ENCODE measurements around the gene POLR1C.

POLR1C gene

GRCh38 chr6:43476746-43477145 is 40.1 kb upstream of the POLR1C start:
- Histone ChIP-seq H4K20me1 (ENCODE audit: insufficient read depth, low read length) (no peaks in the 10 kb centered on the region), H3F3A (ENCODE audit: insufficient read depth, low read length) (no peaks in the 10 kb centered on the region), H3K9me2 (replicated peaks; ENCODE audit: insufficient read depth, low read length) (no peaks in the 10 kb centered on the region), H3K9ac (ENCODE audit: low read length) (peak overlapping the region; percentile 85; the same call in 1 of the 2 replicates), H3K4me1 (ENCODE audit: low read length) (peaks cover 7% of the 10 kb centered on the region), H3K9me3 (replicated peaks; ENCODE audit: insufficient read depth, low read length) (no peaks in the 10 kb centered on the region), H2AFZ (ENCODE audit: low read length) (peak overlapping the region; percentile 95), H3K27me3 (replicated peaks; ENCODE audit: insufficient read depth, low read length) (no peaks in the 10 kb centered on the region), H3K27ac (ENCODE audit: low read length) (no peak overlapping the region), H3K4me3 (ENCODE audit: low read length) (peak overlapping the region; percentile 79), H3K79me2 (ENCODE audit: low read length) (peaks cover 40% of the 10 kb centered on the region), H3K4me2 (ENCODE audit: low read depth, low read length) (peak overlapping the region; percentile 98), H3K36me3 (replicated peaks; ENCODE audit: insufficient read depth, low read length) (no peaks in the 10 kb centered on the region)
- DNase-seq = peak; percentile 36
- TF ChIP-seq EZH2phosphoT487 (IDR thresholded peaks at IDR 0.05; ENCODE audit: low read length) = no peak
- no peak for TF ChIP-seq EZH2 (optimal IDR thresholded peaks at IDR 0.05; ENCODE audit: low read depth, low read length)
- TF ChIP-seq CTCF (IDR thresholded peaks at IDR 0.05; ENCODE audit: low read length) = no peak

GRCh38 chr6:43477235-43478007 is 39.5 kb upstream of the POLR1C start, which contains the start of gene TJAP1:
TJAP1 (plus strand) TSS chr6:43477570; CDS start chr6:43499002, 21,432 bp downstream.
- no peaks in the 10 kb centered on the region for H3K9me2 ChIP-seq (replicated peaks; ENCODE audit: insufficient read depth, low read length)
- peak; percentile 88 for DNase-seq
- H3F3A ChIP-seq (ENCODE audit: insufficient read depth, low read length) = no peaks in the 10 kb centered on the region
- no peaks in the 10 kb centered on the region for H3K36me3 ChIP-seq (replicated peaks; ENCODE audit: insufficient read depth, low read length)
- H2AFZ ChIP-seq (ENCODE audit: low read length) = peak within 1 kb of the TSS; percentile 95
- TF ChIP-seq EZH2phosphoT487 (IDR thresholded peaks at IDR 0.05; ENCODE audit: low read length) (no peak), EZH2 (optimal IDR thresholded peaks at IDR 0.05; ENCODE audit: low read depth, low read length) (no peak), CTCF (IDR thresholded peaks at IDR 0.05; ENCODE audit: low read length) (no peak)
- H4K20me1 ChIP-seq (ENCODE audit: insufficient read depth, low read length) = no peaks in the 10 kb centered on the region
- H3K4me1 ChIP-seq (ENCODE audit: low read length) = peaks cover 7% of the 10 kb centered on the region
- H3K27me3 ChIP-seq (replicated peaks; ENCODE audit: insufficient read depth, low read length) = no peaks in the 10 kb centered on the region
- H3K27ac ChIP-seq (ENCODE audit: low read length) = peak within 1 kb of the TSS; percentile 32; the same call in 1 of the 2 replicates
- peak within 1 kb of the TSS; percentile 79 for H3K4me3 ChIP-seq (ENCODE audit: low read length)
- H3K9ac ChIP-seq (ENCODE audit: low read length) = peak within 1 kb of the TSS; percentile 85
- H3K9me3 ChIP-seq (replicated peaks; ENCODE audit: insufficient read depth, low read length) = no peaks in the 10 kb centered on the region
- peak within 1 kb of the TSS; percentile 98 for H3K4me2 ChIP-seq (ENCODE audit: low read depth, low read length)
- H3K79me2 ChIP-seq (ENCODE audit: low read length) = peaks cover 46% of the 10 kb centered on the region

- no peak for TF ChIP-seq EZH2phosphoT487 (IDR thresholded peaks at IDR 0.05; ENCODE audit: low read length)
- no peak for DNase-seq
- no peaks in the 10 kb centered on the region for H3K9me2 ChIP-seq (replicated peaks; ENCODE audit: insufficient read depth, low read length)
- peak overlapping the region; percentile 98 for H3K4me2 ChIP-seq (ENCODE audit: low read depth, low read length)
- H3K9ac ChIP-seq (ENCODE audit: low read length) = peak overlapping the region; percentile 85
- no peaks in the 10 kb centered on the region for H3K36me3 ChIP-seq (replicated peaks; ENCODE audit: insufficient read depth, low read length)
- no peaks in the 10 kb centered on the region for H3F3A ChIP-seq (ENCODE audit: insufficient read depth, low read length)
- H3K4me1 ChIP-seq (ENCODE audit: low read length) = peaks cover 7% of the 10 kb centered on the region
- no peaks in the 10 kb centered on the region for H4K20me1 ChIP-seq (ENCODE audit: insufficient read depth, low read length)
- peak overlapping the region; percentile 95 for H2AFZ ChIP-seq (ENCODE audit: low read length)
- peak overlapping the region; percentile 32; the same call in 1 of the 2 replicates for H3K27ac ChIP-seq (ENCODE audit: low read length)
- H3K9me3 ChIP-seq (replicated peaks; ENCODE audit: insufficient read depth, low read length) = no peaks in the 10 kb centered on the region
- H3K4me3 ChIP-seq (ENCODE audit: low read length) = peak overlapping the region; percentile 79
- H3K27me3 ChIP-seq (replicated peaks; ENCODE audit: insufficient read depth, low read length) = no peaks in the 10 kb centered on the region
- H3K79me2 ChIP-seq (ENCODE audit: low read length) = peaks cover 50% of the 10 kb centered on the region
Observed at GRCh38 chr6:43478008-43478372, 38.9 kb upstream of the POLR1C start.

- H2AFZ ChIP-seq (ENCODE audit: low read length) = no peak overlapping the region
- no peaks in the 10 kb centered on the region for H3K36me3 ChIP-seq (replicated peaks; ENCODE audit: insufficient read depth, low read length)
- no peak overlapping the region for H3K4me2 ChIP-seq (ENCODE audit: low read depth, low read length)
- H4K20me1 ChIP-seq (ENCODE audit: insufficient read depth, low read length) = no peaks in the 10 kb centered on the region
- no peaks in the 10 kb centered on the region for H3K9me3 ChIP-seq (replicated peaks; ENCODE audit: insufficient read depth, low read length)
- no peak overlapping the region for H3K27ac ChIP-seq (ENCODE audit: low read length)
- TF ChIP-seq CTCF (IDR thresholded peaks at IDR 0.05; ENCODE audit: low read length) = no peak
- no peak for TF ChIP-seq EZH2 (optimal IDR thresholded peaks at IDR 0.05; ENCODE audit: low read depth, low read length)
- TF ChIP-seq EZH2phosphoT487 (IDR thresholded peaks at IDR 0.05; ENCODE audit: low read length) = no peak
- no peak overlapping the region for H3K9ac ChIP-seq (ENCODE audit: low read length)
- no peaks in the 10 kb centered on the region for H3K27me3 ChIP-seq (replicated peaks; ENCODE audit: insufficient read depth, low read length)
- H3K79me2 ChIP-seq (ENCODE audit: low read length) = peaks cover 64% of the 10 kb centered on the region
- peaks cover 7% of the 10 kb centered on the region for H3K4me1 ChIP-seq (ENCODE audit: low read length)
- no peaks in the 10 kb centered on the region for H3K9me2 ChIP-seq (replicated peaks; ENCODE audit: insufficient read depth, low read length)
- H3K4me3 ChIP-seq (ENCODE audit: low read length) = no peak overlapping the region
- no peaks in the 10 kb centered on the region for H3F3A ChIP-seq (ENCODE audit: insufficient read depth, low read length)
- no peak for DNase-seq
Observed at GRCh38 chr6:43481075-43481474, 35.8 kb upstream of the POLR1C start.
